GM12874 (cell line): ENCODE results near the gene VWF.

ENCODE experiments used
- TF ChIP-seq, protein P1 (sequence below): IDR thresholded peaks from 2 replicates; pipeline ENCODE4 v1.5.1; 2011; ENCODE audit warnings: low read depth, mild to moderate bottlenecking, control low read depth, low read length, moderate library complexity; ENCODE audit not compliant: insufficient read depth

Gene VWF

DNA sequence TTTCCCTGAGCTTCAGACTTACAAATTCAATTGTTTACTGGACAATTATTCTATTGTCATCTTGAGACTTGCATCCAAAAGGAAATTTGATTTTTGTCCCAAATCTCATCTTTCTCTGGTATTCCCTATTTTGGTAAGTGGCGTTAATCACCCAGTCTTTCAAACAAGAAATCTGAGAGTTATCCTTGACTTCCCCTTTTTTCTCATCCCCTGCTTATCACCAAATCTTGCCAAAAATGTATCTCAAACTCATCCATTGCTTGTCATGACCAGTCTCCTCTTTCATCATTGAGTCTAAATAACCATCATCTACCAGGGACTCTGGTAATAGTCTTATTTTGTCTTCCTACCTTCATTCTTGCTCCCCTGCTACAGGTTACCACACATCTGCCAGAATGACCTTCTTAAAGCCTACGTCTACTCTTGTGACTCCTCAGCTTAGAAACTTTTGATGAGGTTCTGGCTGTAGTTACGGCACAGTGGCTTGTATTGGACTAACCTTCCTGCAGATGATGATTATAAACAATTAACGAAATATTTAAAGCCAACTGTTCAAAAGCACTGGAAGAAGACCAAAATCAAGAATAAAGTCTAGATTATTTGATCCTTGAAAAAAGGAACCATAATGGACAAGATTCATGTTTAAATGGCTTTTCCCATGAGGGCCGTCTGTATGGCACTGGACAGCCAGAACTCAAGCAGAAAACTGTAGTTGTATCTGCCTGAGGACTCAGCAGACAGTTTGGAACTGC is 170.5 kb downstream of the VWF start:
- TF ChIP-seq, protein P1, sequence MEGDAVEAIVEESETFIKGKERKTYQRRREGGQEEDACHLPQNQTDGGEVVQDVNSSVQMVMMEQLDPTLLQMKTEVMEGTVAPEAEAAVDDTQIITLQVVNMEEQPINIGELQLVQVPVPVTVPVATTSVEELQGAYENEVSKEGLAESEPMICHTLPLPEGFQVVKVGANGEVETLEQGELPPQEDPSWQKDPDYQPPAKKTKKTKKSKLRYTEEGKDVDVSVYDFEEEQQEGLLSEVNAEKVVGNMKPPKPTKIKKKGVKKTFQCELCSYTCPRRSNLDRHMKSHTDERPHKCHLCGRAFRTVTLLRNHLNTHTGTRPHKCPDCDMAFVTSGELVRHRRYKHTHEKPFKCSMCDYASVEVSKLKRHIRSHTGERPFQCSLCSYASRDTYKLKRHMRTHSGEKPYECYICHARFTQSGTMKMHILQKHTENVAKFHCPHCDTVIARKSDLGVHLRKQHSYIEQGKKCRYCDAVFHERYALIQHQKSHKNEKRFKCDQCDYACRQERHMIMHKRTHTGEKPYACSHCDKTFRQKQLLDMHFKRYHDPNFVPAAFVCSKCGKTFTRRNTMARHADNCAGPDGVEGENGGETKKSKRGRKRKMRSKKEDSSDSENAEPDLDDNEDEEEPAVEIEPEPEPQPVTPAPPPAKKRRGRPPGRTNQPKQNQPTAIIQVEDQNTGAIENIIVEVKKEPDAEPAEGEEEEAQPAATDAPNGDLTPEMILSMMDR: no peak

DNA sequence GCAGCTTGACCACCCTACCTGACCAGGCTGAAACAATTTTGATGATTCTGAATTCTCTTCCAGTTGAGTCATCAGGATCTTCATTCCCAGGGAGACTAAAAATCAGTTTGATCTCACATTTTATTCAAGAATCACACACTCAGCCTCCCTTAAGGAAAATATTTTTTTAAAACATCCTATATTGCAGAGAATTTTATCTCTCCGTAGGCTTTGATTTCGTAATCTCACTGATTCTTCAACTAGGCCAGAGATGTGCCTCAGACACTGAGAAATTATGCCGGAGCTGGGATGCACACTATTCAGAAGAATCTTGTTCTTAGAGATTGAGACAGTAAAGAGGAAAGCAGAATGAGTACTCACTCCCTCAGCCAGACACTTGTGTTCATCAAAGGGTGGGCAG is 172.4 kb downstream of the VWF start:
- TF ChIP-seq, protein P1: no peak

DNA sequence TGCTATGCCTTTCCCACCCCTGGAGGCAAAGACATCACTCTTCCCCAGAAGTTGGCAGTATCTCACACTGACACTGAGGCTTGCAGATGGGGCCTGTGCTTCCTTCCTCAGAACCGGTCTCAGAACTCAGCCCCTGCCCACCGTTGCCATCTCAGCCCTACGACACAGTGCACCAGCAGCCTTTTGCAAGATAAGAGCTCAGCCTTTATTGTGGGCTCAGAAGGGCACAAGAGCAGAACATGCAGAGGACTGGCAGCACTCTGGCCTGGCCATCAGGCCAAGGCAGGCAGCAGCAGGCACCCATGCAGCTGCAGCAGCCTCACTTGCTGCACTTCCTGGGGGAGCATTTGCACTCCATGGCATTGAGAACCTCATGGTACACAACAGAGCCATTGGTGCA is 175.8 kb downstream of the VWF start:
- TF ChIP-seq, protein P1: no peak

DNA sequence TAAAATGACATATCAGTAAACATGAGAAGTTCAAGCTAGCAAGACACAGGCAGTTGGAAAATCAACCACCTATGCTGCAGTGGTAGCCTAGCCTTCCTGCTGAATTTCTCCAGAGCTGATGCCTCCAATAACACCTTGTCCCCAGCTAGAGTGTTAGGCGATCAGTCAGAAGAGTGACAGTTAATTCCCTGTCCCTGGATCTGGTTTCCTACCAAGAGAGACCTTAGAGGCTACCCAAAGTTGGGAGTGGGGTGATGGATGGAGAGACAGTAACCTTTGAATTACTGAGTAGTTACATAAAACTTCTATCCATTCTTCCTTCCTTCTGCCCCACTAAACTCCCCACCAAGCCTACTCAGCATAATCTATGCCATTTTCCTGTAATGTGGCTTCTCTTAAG is 177.5 kb downstream of the VWF start:
- TF ChIP-seq, protein P1: no peak

DNA sequence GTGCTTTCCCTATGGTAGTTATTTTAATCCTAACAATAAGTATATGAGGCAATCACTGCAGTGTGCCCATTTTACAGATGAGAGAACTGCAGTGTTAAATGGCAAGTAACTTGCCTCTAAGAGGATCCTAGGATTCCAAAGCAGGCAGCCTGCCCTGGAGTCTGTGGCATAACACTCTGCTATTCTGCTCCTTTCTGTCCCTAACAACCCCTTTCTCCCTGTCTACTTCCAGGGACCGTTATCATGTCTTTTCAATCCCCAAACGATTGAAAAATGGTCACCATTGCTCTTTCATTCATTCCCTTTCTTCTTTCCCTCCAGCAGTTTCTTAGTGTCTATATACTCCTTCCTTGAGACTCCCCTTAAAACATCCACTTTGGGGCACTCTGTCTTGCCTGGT is 178.1 kb downstream of the VWF start:
- TF ChIP-seq, protein P1: no peak

DNA sequence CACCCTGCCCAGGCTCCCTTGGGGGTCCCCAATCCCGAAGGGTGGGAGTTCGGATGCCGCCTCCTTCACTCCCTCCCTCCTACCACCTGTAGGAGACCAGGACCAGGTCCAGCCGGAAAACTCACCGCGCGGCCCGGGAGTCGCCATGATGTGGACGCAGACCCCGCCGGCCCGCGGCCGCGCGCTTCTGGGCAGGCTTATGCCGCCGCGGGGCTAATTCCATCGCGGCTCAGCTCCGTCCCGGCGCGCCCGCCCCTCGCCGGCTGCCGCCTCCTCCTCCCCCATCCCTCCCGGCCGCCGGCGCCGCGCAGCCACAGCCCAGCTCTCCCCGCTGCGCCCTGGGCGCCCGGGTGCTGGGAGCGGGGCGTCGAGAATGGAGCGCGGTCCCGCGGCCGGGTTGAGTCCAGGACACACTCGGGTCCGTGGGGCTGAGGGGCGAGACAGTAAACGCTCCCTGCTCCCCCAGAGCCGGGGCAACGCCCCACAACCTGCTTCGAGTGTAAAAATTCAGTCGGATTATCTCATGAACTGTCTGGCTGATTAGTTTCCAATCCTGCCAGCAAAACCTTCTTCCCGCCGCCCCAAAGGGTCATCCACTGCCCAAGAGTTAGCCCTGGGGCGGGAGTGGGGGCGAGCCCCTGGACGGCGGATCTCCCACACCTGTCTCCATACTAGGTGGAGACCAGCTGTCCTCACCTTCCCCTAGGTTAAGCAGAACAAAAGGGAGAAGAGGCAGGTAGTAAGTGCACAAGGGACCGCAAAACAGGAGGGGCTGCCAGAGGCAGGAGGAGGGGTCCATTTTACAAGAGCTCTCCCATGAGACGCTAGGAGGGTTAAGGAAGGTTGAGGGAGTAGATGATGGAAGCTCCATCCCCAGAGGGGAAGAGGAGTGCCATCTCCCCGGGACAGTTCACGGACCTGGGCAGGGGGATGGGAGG is 179.1 kb downstream of the VWF start, which contains the start of gene ANO2:
ANO2 (minus strand) TSS at position 189 of the 938 bp plus-strand sequence; CDS start at position 147, 42 bp downstream.
- TF ChIP-seq, protein P1: no peak

DNA sequence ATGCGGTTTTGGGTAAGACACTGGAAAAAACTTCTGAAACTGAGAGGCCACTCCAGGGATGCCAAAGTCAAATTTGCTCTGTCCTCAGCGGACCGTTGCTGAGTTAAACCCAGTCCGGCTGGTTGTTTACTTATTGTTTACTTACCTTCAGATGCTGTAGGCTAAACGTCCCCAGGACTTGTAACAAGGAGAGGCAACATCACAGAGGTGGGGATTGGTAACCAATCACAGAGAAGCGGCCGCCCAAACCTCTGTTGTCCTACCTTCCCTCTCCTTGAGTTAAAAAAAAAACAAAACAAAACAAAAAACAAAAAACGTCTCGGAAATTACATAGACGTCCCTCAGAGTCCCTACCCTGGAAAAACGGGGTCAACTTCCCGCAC is 179.8 kb downstream of the VWF start:
- TF ChIP-seq, protein P1: no peak
